ENCODE results near the gene A4GNT.
A peak's percentile ranks its signal among the peaks of the same experiment; 100 is the strongest.

Gene A4GNT

GRCh38 chr3:138174421-138175131 lies 42.4 kb upstream of the A4GNT start, which contains the start of gene DBR1:
TSS of gene DBR1 (minus strand) at chr3:138174921. CDS start at chr3:138174795, 126 bp downstream.
- peak within 1 kb of the TSS; percentile 94 for H3K4me3 ChIP-seq (ENCODE audit: low read depth, low read length)
- H3K4me1 ChIP-seq (ENCODE audit: control insufficient read depth, insufficient read depth, low read length) = no peaks in the 10 kb centered on the region
- POLR2A ChIA-PET = interaction anchor here (0.6 to 3.4 kb wide), 8 partner anchors 10 to 741 kb away, joined by 3 to 22 read pairs (median 4); partner anchors contain the start of genes ARMC8 and DZIP1L
- CTCF ChIA-PET = interaction anchor here (0.6 to 1.5 kb wide), 8 partner anchors 11 to 753 kb away, joined by 3 to 7 read pairs (median 3); partner anchors contain the start of gene MRAS
- peak within 1 kb of the TSS; percentile 76; the same call in 1 of the 2 replicates for H3K27ac ChIP-seq (ENCODE audit: extremely low read depth, low read depth, low read length)
- H3K36me3 ChIP-seq (ENCODE audit: control insufficient read depth in 2 of 2, insufficient read depth in 1 of 2, low read length in 2 of 2) = peaks cover 14 to 29% of the 10 kb centered on the region in 2 experiments; a peak in 2 of 3 replicates
- H3K9me3 ChIP-seq (ENCODE audit: control insufficient read depth, insufficient read depth, low read depth, low read length) = no peaks in the 10 kb centered on the region
- TF ChIP-seq ZBTB10 (tag by site-specific recombination; IDR thresholded peaks at IDR 0.05) (no peak), ZFP37 (tag by site-specific recombination; IDR thresholded peaks at IDR 0.05) (peak; percentile 62; the same call in 1 of the 2 replicates), KLF1 (tag by site-specific recombination; IDR thresholded peaks at IDR 0.05) (0 out of 2 replicates have a peak, but pooled peaks have one; percentile 30), ZNF302 (tag by site-specific recombination; IDR thresholded peaks at IDR 0.05; ENCODE audit: low read depth) (no peak), ZNF423 (tag by site-specific recombination; IDR thresholded peaks at IDR 0.05) (no peak), MYNN (tag by site-specific recombination; IDR thresholded peaks at IDR 0.05; ENCODE audit: borderline replicate concordance) (no peak), ZNF777 (tag by site-specific recombination; IDR thresholded peaks at IDR 0.05; ENCODE audit: borderline replicate concordance) (no peak), EGR2 (tag by site-specific recombination; IDR thresholded peaks at IDR 0.05; ENCODE audit: low read depth) (no peak), ZNF169 (tag by site-specific recombination; IDR thresholded peaks at IDR 0.05) (no peak), SP7 (tag by site-specific recombination; IDR thresholded peaks at IDR 0.05) (peak; percentile 59), ZNF610 (tag by site-specific recombination; IDR thresholded peaks at IDR 0.05; ENCODE audit: borderline replicate concordance) (no peak), ZNF211 (tag by site-specific recombination; IDR thresholded peaks at IDR 0.05; ENCODE audit: low read depth) (no peak), ZFP69B (tag by site-specific recombination; IDR thresholded peaks at IDR 0.05) (peak; percentile 42; the same call in 1 of the 2 replicates), ZBTB48 (tag by site-specific recombination; IDR thresholded peaks at IDR 0.05) (peak; percentile 16; the same call in 1 of the 2 replicates), KLF16 (tag by site-specific recombination; IDR thresholded peaks at IDR 0.05) (peak; percentile 37; the same call in 1 of the 2 replicates), ZNF10 (tag by site-specific recombination; IDR thresholded peaks at IDR 0.05) (peak; percentile 28; the same call in 1 of the 2 replicates), ZNF558 (tag by site-specific recombination; IDR thresholded peaks at IDR 0.05) (no peak), IKZF3 (tag by site-specific recombination; IDR thresholded peaks at IDR 0.05) (peak; percentile 50; the same call in 1 of the 2 replicates), ZNF645 (tag by site-specific recombination; IDR thresholded peaks at IDR 0.05) (no peak), GLI2 (tag by site-specific recombination; IDR thresholded peaks at IDR 0.05; ENCODE audit: borderline replicate concordance, low read depth) (no peak), WT1 (tag by site-specific recombination; IDR thresholded peaks at IDR 0.05) (no peak), ZFHX2 (tag by site-specific recombination; conservative IDR thresholded peaks at IDR 0.05) (no peak), ZNF639 (tag by site-specific recombination; IDR thresholded peaks at IDR 0.05) (0 out of 2 replicates have a peak, but pooled peaks have one; percentile 30)
- TF ChIP-seq, protein P1, sequence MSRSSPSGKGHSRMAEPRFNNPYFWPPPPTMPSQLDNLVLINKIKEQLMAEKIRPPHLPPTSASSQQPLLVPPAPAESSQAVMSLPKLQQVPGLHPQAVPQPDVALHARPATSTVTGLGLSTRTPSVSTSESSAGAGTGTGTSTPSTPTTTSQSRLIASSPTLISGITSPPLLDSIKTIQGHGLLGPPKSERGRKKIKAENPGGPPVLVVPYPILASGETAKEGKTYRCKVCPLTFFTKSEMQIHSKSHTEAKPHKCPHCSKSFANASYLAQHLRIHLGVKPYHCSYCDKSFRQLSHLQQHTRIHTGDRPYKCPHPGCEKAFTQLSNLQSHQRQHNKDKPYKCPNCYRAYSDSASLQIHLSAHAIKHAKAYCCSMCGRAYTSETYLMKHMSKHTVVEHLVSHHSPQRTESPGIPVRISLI (tag by site-specific recombination; IDR thresholded peaks at IDR 0.05) = peak; percentile 91
- TF ChIP-seq, protein P2, sequence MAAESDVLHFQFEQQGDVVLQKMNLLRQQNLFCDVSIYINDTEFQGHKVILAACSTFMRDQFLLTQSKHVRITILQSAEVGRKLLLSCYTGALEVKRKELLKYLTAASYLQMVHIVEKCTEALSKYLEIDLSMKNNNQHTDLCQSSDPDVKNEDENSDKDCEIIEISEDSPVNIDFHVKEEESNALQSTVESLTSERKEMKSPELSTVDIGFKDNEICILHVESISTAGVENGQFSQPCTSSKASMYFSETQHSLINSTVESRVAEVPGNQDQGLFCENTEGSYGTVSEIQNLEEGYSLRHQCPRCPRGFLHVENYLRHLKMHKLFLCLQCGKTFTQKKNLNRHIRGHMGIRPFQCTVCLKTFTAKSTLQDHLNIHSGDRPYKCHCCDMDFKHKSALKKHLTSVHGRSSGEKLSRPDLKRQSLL (tag by site-specific recombination; IDR thresholded peaks at IDR 0.05) = no peak
- TF ChIP-seq, protein P3, sequence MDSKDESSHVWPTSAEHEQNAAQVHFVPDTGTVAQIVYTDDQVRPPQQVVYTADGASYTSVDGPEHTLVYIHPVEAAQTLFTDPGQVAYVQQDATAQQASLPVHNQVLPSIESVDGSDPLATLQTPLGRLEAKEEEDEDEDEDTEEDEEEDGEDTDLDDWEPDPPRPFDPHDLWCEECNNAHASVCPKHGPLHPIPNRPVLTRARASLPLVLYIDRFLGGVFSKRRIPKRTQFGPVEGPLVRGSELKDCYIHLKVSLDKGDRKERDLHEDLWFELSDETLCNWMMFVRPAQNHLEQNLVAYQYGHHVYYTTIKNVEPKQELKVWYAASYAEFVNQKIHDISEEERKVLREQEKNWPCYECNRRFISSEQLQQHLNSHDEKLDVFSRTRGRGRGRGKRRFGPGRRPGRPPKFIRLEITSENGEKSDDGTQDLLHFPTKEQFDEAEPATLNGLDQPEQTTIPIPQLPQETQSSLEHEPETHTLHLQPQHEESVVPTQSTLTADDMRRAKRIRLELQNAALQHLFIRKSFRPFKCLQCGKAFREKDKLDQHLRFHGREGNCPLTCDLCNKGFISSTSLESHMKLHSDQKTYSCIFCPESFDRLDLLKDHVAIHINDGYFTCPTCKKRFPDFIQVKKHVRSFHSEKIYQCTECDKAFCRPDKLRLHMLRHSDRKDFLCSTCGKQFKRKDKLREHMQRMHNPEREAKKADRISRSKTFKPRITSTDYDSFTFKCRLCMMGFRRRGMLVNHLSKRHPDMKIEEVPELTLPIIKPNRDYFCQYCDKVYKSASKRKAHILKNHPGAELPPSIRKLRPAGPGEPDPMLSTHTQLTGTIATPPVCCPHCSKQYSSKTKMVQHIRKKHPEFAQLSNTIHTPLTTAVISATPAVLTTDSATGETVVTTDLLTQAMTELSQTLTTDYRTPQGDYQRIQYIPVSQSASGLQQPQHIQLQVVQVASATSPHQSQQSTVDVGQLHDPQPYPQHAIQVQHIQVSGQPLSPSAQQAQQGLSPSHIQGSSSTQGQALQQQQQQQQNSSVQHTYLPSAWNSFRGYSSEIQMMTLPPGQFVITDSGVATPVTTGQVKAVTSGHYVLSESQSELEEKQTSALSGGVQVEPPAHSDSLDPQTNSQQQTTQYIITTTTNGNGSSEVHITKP (tag by site-specific recombination; IDR thresholded peaks at IDR 0.05) = peak; percentile 96
